Retinal pigment epithelial cell (primary cell): Measurements from ENCODE around the gene CIAO2B.
A peak's percentile ranks its signal among the peaks of the same experiment; 100 is the strongest.

Experiments used
- DNase-seq: peaks from one replicate; pipeline ENCODE4 v3.0.0-alpha.2; 2010; ENCODE audit warnings: low read depth
- H3K4me3 ChIP-seq: 2 replicates; pipeline ENCODE4 v1.5.1; 2011; ENCODE audit warnings: mild to moderate bottlenecking, low read length, control low read depth, moderate library complexity
- TF ChIP-seq, protein P1 (sequence below): conservative IDR thresholded peaks from 2 replicates; pipeline ENCODE4 v1.5.1; 2011; ENCODE audit warnings: low read depth, low read length, control low read depth, inconsistent platforms

The CIAO2B gene

DNA sequence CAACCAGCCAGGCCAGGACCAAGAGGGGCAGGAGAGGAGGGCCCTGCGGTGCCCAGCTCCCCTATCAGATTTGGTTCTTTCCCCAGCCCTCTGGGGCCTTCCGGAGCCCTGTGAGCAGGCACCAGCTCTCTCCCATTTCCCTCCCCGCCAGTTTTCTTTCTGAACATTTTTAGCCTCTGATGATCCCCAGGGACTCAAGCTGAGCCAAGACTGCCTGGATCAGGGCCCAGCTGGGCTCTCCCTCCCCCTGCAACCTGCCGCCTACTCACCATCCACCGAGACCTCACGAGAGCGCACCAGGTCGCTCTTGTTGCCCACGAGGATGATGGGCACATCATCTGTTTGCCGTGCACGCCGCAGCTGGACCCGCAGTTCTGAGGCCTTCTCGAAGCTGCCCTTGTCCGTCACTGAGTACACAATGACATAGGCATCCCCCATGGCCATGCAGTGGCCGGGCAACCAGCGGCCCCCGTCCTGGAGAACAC, 10.9 kb downstream of the CIAO2B start:
- TF ChIP-seq, protein P1, sequence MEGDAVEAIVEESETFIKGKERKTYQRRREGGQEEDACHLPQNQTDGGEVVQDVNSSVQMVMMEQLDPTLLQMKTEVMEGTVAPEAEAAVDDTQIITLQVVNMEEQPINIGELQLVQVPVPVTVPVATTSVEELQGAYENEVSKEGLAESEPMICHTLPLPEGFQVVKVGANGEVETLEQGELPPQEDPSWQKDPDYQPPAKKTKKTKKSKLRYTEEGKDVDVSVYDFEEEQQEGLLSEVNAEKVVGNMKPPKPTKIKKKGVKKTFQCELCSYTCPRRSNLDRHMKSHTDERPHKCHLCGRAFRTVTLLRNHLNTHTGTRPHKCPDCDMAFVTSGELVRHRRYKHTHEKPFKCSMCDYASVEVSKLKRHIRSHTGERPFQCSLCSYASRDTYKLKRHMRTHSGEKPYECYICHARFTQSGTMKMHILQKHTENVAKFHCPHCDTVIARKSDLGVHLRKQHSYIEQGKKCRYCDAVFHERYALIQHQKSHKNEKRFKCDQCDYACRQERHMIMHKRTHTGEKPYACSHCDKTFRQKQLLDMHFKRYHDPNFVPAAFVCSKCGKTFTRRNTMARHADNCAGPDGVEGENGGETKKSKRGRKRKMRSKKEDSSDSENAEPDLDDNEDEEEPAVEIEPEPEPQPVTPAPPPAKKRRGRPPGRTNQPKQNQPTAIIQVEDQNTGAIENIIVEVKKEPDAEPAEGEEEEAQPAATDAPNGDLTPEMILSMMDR, result no peak
- no peak for DNase-seq
- H3K4me3 ChIP-seq, result peak overlapping the region; percentile 15

GRCh38 chr16:66921729-66922450, 12.3 kb downstream of the CIAO2B start:
- TF ChIP-seq, protein P1, result no peak
- DNase-seq, result no peak
- H3K4me3 ChIP-seq, result no peak overlapping the region

GRCh38 chr16:66920924-66921680, 13.1 kb downstream of the CIAO2B start:
- no peak for DNase-seq
- no peak overlapping the region for H3K4me3 ChIP-seq
- TF ChIP-seq, protein P1, result no peak

GRCh38 chr16:66920299-66920590, 14.0 kb downstream of the CIAO2B start:
- H3K4me3 ChIP-seq, result no peak overlapping the region
- TF ChIP-seq, protein P1, result no peak
- no peak for DNase-seq

GRCh38 chr16:66919569-66920298, 14.5 kb downstream of the CIAO2B start:
- H3K4me3 ChIP-seq, result no peak overlapping the region
- TF ChIP-seq, protein P1, result no peak
- DNase-seq, result no peak

- DNase-seq, result no peak
- no peak within 1 kb of the TSS for H3K4me3 ChIP-seq
- TF ChIP-seq, protein P1, result no peak
These were observed 15.2 kb downstream of the CIAO2B start, which contains the start of gene CDH16 for GRCh38 chr16:66918803-66919568. CDH16 (minus strand) TSS chr16:66918885; CDS start chr16:66918065, 820 bp downstream.
